GM12891 (cell line): ENCODE data around the gene COTL1.
A peak's percentile ranks its signal among the peaks of the same experiment; 100 is the strongest.

ENCODE experiments used
- POU2F2 ChIP-seq: IDR thresholded peaks from 2 replicates; pipeline ENCODE4 v1.6.1; 2011; ENCODE audit warnings: low read depth, mild to moderate bottlenecking, control low read depth, low read length, moderate library complexity
- TAF1 ChIP-seq: IDR thresholded peaks from 2 replicates; pipeline ENCODE4 v1.6.1; 2011; ENCODE audit warnings: low read depth, low read length, control low read depth

- TF ChIP-seq POU2F2 (no peak), TAF1 (peak; percentile 50)
Observed at GRCh38 chr16:84600343-84601229, 17.3 kb downstream of the COTL1 start.
